Measurements from ENCODE around the gene AFF3. TPM values are rescaled to one million over a fixed set of nuclear protein-coding genes. Genes with fewer than 3 reads are reported as not detected.

AFF3 gene
- total and polyA plus RNA-seq, 4 experiments from 2014 or later: 0.63 to 4.6 (median 3.6) TPM

DNA sequence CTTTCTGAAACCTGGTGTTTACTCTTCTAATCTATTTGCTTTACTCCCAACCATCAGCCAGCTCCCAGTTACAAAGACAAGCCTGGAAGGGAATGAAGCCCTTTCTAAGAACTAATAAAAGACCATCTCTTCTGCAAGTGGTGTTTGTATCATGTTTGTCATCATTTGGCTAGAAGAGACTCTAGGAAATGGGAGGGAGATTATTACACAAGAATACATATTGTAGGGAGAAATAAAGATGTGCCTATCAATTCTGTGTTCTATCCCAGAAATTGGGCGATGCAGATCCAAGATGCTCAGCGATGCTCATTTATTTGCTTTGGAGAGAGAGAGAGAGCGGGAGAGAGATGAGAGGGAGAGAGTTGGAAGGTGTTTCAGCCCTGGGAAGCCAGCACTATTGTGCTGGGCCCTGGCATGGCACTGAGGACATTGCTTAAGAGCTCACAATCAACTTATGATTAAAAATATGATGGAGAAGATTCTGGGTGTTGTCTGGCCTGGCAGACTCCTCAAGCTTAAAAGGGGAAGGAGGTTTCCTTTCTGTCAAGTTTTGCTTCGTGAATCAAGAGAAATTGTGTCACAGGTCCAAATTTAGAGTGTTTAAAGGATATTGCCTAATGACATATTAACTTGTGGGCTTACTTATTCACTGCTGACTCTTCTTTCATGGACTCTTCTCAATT, 41.8 kb upstream of the AFF3 start:
- H3K9me3 Mint-ChIP-seq: no peaks in the 10 kb centered on the region
- Histone ChIP-seq H3K27me3 (ENCODE audit: insufficient read depth, low read length) (no peaks in the 10 kb centered on the region), H3K9me3 (ENCODE audit: control insufficient read depth in 1 of 2, low read length in 2 of 2) (no peaks in the 10 kb centered on the region), H3K4me3 (ENCODE audit: low read length in 2 of 2) (no peak overlapping the region), H3K36me3 (ENCODE audit: insufficient read depth, low read length) (no peaks in the 10 kb centered on the region), H3K27ac (ENCODE audit: low read depth, low read length) (no peak overlapping the region), H3K4me1 (ENCODE audit: insufficient read depth, low read length) (no peaks in the 10 kb centered on the region)
- ChIA-PET POLR2A (ENCODE audit: partially characterized antibody) (no interaction called here), CTCF (ENCODE audit: partially characterized antibody) (no interaction called here)
- H3K36me3 Mint-ChIP-seq: no peaks in the 10 kb centered on the region
- peaks cover 0 to 2% of the 10 kb centered on the region in 2 donors for H3K27me3 Mint-ChIP-seq
- no peaks in the 10 kb centered on the region for H3K4me1 Mint-ChIP-seq
- H3K4me3 Mint-ChIP-seq: no peak overlapping the region
- DNase-seq: no peak
- peak overlapping the region in 1 of 7 donors; percentile 14 for H3K27ac Mint-ChIP-seq
- intact Hi-C loops (cut with micrococcal nuclease): no loop called here

DNA sequence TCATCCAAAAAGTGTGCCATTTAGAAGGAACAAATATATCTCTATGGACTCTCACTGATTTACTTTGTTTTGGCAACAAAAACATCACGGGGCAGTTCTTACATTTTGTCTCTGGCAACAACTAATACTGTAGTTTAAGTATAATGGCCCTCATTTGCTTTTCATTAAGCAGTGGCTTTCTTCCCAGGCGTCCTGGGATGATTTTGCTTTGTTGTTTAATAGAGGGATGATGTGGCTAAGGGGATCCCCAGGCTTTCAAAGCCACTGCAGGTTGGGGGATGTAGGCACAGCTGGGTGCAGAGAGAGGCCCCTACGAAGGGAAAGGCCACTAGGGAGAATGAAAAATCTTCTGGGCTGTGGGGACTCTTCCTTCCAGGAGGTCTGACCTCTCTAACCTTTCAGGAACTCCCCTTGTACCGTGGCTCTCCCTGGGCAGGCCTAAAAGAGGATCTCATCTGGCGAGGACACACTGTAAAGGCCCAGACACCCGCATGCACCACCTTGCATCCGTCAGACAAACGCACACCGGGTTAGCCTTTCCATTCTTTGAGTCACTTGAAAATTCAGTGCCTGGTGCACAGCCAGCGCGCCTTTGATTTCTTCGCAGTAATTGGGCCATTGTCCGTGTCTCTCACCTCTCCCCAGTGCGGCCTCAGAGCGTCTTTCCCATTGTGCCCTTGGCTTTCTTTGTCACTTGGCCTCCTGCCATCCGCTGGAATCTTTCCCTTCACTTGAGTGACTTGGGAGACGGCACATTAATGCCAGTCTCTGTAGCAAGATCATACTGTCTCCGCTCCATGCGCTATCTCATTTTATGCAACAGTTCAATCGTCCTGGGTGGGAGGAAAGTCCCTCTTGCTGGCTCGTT, 40.3 kb upstream of the AFF3 start:
- no peak overlapping the region for H3K4me3 Mint-ChIP-seq
- no peak overlapping the region for H3K27ac ChIP-seq (ENCODE audit: low read depth, low read length)

DNA sequence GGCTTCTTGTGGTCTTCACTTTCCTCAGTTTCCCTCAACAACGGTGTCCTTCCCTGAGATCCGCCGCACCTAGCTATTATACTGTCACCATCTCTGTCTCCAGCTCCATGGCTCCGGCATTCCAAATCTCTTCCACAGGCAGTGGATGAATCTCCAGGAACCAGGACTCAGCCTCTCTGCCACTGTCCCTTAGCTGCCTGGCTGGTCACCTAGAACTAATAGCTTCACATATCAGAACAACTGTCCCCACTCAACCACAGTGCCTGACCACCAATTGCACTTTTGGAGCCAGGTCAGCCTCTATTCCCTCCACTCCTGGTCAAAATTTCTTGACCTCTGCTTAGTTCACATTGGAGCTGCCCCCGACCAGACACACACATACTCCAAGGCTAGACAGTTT, 38.1 kb upstream of the AFF3 start:
- no peaks in the 10 kb centered on the region for H3K36me3 ChIP-seq (ENCODE audit: insufficient read depth, low read length)
- Mint-ChIP-seq H3K4me1 (no peaks in the 10 kb centered on the region), H3K9me3 (peaks cover 0 to 3% (median 0%) of the 10 kb centered on the region in 8 donors), H3K27ac (peak overlapping the region in 2 of 7 donors; percentile 14 to 90), H3K4me3 (no peak overlapping the region), H3K27me3 (no peaks in the 10 kb centered on the region), H3K36me3 (no peaks in the 10 kb centered on the region)
- H3K27me3 ChIP-seq (ENCODE audit: insufficient read depth, low read length): no peaks in the 10 kb centered on the region
- H3K27ac ChIP-seq (ENCODE audit: low read depth, low read length): no peak overlapping the region
- no peak for DNase-seq
- POLR2A ChIA-PET (ENCODE audit: partially characterized antibody): no interaction called here
- H3K4me3 ChIP-seq (ENCODE audit: low read length in 2 of 2): no peak overlapping the region
- no peaks in the 10 kb centered on the region for H3K4me1 ChIP-seq (ENCODE audit: insufficient read depth, low read length)
- intact Hi-C loops (cut with micrococcal nuclease): no loop called here
- no peaks in the 10 kb centered on the region for H3K9me3 ChIP-seq (ENCODE audit: control insufficient read depth in 1 of 2, low read length in 2 of 2)
- CTCF ChIA-PET (ENCODE audit: partially characterized antibody): no interaction called here

More for the DNA sequence above, 40.3 kb upstream of the AFF3 start:
- no peaks in the 10 kb centered on the region for H3K36me3 ChIP-seq (ENCODE audit: insufficient read depth, low read length)
- H3K4me1 Mint-ChIP-seq: no peaks in the 10 kb centered on the region
- peaks cover 0 to 2% of the 10 kb centered on the region in 2 donors for H3K27me3 Mint-ChIP-seq
- H3K9me3 ChIP-seq (ENCODE audit: control insufficient read depth in 1 of 2, low read length in 2 of 2): no peaks in the 10 kb centered on the region
- no peaks in the 10 kb centered on the region for H3K27me3 ChIP-seq (ENCODE audit: insufficient read depth, low read length)
- CTCF ChIA-PET (ENCODE audit: partially characterized antibody): no interaction called here
- no peak for DNase-seq
- H3K9me3 Mint-ChIP-seq: peaks cover 0 to 3% (median 0%) of the 10 kb centered on the region in 8 donors
- no peak overlapping the region for H3K27ac Mint-ChIP-seq
- H3K36me3 Mint-ChIP-seq: no peaks in the 10 kb centered on the region
- POLR2A ChIA-PET (ENCODE audit: partially characterized antibody): no interaction called here
- H3K4me3 ChIP-seq (ENCODE audit: low read length in 2 of 2): no peak overlapping the region
- no peaks in the 10 kb centered on the region for H3K4me1 ChIP-seq (ENCODE audit: insufficient read depth, low read length)
- intact Hi-C loops (cut with micrococcal nuclease): no loop called here

DNA sequence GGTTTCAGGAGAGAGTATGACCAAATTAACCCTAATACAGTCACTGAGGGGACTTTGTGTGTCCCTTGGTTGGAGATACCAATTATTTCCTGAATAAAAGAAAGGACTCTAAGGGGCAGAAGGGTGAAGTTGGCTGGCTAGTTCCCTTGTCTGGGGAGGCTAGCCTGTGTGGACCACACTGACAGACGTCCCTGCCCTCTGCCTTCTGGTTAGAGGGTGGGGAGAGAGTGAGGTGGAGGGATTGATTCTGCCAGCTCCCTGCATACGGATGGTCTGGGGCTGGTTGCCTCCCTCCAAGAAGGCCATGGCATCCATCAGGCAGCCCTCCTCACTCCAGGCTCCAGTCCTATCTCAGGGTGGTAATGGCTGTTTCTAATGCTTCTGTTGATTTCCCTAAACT, 37.4 kb upstream of the AFF3 start:
- Histone ChIP-seq H3K27me3 (ENCODE audit: insufficient read depth, low read length) (no peaks in the 10 kb centered on the region), H3K27ac (ENCODE audit: low read depth, low read length) (no peak overlapping the region), H3K36me3 (ENCODE audit: insufficient read depth, low read length) (no peaks in the 10 kb centered on the region), H3K4me3 (ENCODE audit: low read length in 2 of 2) (no peak overlapping the region), H3K9me3 (ENCODE audit: control insufficient read depth in 1 of 2, low read length in 2 of 2) (no peaks in the 10 kb centered on the region), H3K4me1 (ENCODE audit: insufficient read depth, low read length) (no peaks in the 10 kb centered on the region)
- Mint-ChIP-seq H3K4me3 (no peak overlapping the region), H3K4me1 (no peaks in the 10 kb centered on the region), H3K27ac (peak overlapping the region in 1 of 7 donors; percentile 32), H3K27me3 (no peaks in the 10 kb centered on the region), H3K36me3 (no peaks in the 10 kb centered on the region), H3K9me3 (peaks cover 0 to 3% (median 0%) of the 10 kb centered on the region in 8 donors)
- ChIA-PET POLR2A (ENCODE audit: partially characterized antibody) (no interaction called here), CTCF (ENCODE audit: partially characterized antibody) (no interaction called here)
- DNase-seq: no peak
- intact Hi-C loops (cut with micrococcal nuclease): no loop called here

DNA sequence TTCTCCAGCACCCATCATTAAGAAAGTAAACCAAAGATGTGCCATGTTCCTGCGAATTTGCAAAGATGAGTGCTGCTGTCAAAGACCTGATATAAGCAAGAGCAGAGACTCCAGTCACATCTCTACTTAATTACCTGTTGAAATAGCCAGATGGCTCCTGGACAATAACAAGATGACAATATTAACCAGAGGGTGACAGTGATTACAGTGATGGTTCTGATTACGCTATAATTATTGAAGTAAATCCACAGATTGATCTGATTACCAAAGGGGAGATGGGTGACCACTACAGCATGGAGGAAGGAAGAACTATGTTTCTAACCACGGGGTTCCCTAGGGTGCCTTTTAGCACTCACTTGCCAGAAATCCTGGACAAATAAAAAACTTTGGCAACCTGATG, 36.5 kb upstream of the AFF3 start:
- Histone ChIP-seq H3K27me3 (ENCODE audit: insufficient read depth, low read length) (no peaks in the 10 kb centered on the region), H3K27ac (ENCODE audit: low read depth, low read length) (no peak overlapping the region), H3K36me3 (ENCODE audit: insufficient read depth, low read length) (no peaks in the 10 kb centered on the region), H3K9me3 (ENCODE audit: control insufficient read depth in 1 of 2, low read length in 2 of 2) (no peaks in the 10 kb centered on the region), H3K4me1 (ENCODE audit: insufficient read depth, low read length) (no peaks in the 10 kb centered on the region), H3K4me3 (ENCODE audit: low read length in 2 of 2) (no peak overlapping the region)
- Mint-ChIP-seq H3K4me1 (no peaks in the 10 kb centered on the region), H3K4me3 (no peak overlapping the region), H3K27ac (no peak overlapping the region), H3K9me3 (peaks cover 0 to 3% (median 0%) of the 10 kb centered on the region in 8 donors), H3K36me3 (no peaks in the 10 kb centered on the region), H3K27me3 (no peaks in the 10 kb centered on the region)
- CTCF ChIA-PET (ENCODE audit: partially characterized antibody): no interaction called here
- intact Hi-C loops (cut with micrococcal nuclease): no loop called here
- POLR2A ChIA-PET (ENCODE audit: partially characterized antibody): no interaction called here
- no peak for DNase-seq

DNA sequence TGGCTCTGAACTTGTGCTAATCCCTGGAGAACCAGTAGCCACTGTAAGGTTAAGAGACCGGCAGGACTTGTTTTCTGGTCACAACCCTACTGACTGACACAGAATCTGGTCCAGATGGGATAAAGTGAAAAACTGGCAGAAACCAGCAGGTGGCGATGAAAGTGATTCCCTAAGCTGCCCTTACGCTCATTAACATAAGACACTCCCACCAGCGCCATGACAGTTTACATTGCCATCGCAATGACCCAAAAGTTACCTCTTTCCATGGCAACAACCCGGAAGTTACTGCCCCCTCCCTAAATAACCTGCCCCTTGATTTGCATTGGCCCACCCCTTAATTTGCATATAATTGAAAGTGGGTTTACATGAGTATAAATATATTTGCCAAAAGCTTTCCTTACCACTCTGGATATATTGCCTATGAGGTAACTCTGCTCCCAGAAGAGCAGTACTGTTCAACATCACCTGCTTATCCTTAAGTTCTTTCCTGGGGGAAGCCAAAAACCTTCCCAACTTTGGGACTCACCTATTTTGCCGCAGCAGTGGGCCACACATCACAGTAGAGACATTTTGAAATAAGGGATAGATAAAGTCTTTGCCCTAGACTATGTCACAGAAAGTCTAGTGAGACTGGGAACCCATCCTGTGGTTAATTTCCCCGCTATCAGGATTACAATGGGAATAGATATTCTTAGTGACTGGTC, 35.8 kb upstream of the AFF3 start:
- H3K36me3 ChIP-seq (ENCODE audit: insufficient read depth, low read length): no peaks in the 10 kb centered on the region
- Mint-ChIP-seq H3K27ac (peak overlapping the region in 3 of 7 donors; percentile 5 to 43 (median 31)), H3K36me3 (no peaks in the 10 kb centered on the region), H3K4me3 (no peak overlapping the region), H3K4me1 (no peaks in the 10 kb centered on the region), H3K27me3 (peaks cover 0 to 2% of the 10 kb centered on the region in 2 donors), H3K9me3 (peaks cover 0 to 3% (median 0%) of the 10 kb centered on the region in 8 donors)
- no peak overlapping the region for H3K27ac ChIP-seq (ENCODE audit: low read depth, low read length)
- no peaks in the 10 kb centered on the region for H3K4me1 ChIP-seq (ENCODE audit: insufficient read depth, low read length)
- H3K4me3 ChIP-seq (ENCODE audit: low read length in 2 of 2): no peak overlapping the region
- peak; percentile 9 to 49 (median 35) for DNase-seq
- CTCF ChIA-PET (ENCODE audit: partially characterized antibody): no interaction called here
- POLR2A ChIA-PET (ENCODE audit: partially characterized antibody): no interaction called here
- intact Hi-C loops (cut with micrococcal nuclease): no loop called here
- no peaks in the 10 kb centered on the region for H3K9me3 ChIP-seq (ENCODE audit: control insufficient read depth in 1 of 2, low read length in 2 of 2)
- no peaks in the 10 kb centered on the region for H3K27me3 ChIP-seq (ENCODE audit: insufficient read depth, low read length)

DNA sequence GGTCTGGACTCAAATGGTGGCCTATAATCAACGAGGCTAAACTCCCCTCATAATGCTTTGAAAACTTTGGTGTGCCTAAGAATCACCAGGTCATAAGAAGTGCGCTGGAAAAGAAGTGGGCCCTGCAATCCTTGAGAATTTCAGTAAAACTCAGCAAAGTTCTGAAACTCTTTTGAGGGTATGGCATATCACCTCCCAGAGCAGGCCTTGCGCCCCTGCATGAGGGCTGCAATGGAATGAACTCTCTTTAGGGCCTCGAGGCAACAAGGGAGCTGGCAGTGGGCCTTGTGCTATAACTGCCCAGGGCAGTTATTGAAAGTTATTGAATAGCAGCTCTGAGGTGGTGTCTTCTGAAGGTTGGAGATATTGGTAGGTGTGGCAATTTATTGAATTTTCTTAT, 34.5 kb upstream of the AFF3 start:
- H3K4me1 Mint-ChIP-seq: no peaks in the 10 kb centered on the region
- no peak overlapping the region for H3K4me3 ChIP-seq (ENCODE audit: low read length in 2 of 2)
- H3K4me3 Mint-ChIP-seq: no peak overlapping the region
- intact Hi-C loops (cut with micrococcal nuclease): no loop called here
- H3K27me3 ChIP-seq (ENCODE audit: insufficient read depth, low read length): no peaks in the 10 kb centered on the region
- peaks cover 0 to 3% (median 0%) of the 10 kb centered on the region in 8 donors for H3K9me3 Mint-ChIP-seq
- no peak overlapping the region for H3K27ac ChIP-seq (ENCODE audit: low read depth, low read length)
- DNase-seq: no peak
- H3K36me3 Mint-ChIP-seq: no peaks in the 10 kb centered on the region
- CTCF ChIA-PET (ENCODE audit: partially characterized antibody): no interaction called here
- POLR2A ChIA-PET (ENCODE audit: partially characterized antibody): no interaction called here
- no peak overlapping the region for H3K27ac Mint-ChIP-seq
- peaks cover 0 to 2% of the 10 kb centered on the region in 2 donors for H3K27me3 Mint-ChIP-seq
- no peaks in the 10 kb centered on the region for H3K36me3 ChIP-seq (ENCODE audit: insufficient read depth, low read length)
- H3K4me1 ChIP-seq (ENCODE audit: insufficient read depth, low read length): no peaks in the 10 kb centered on the region
- H3K9me3 ChIP-seq (ENCODE audit: control insufficient read depth in 1 of 2, low read length in 2 of 2): no peaks in the 10 kb centered on the region

All from CD4-positive, alpha-beta memory T cell (primary cell).